Tibial nerve (tissue), 4 donors: ENCODE results near the gene CRISPLD2. TPM values are rescaled to one million over a fixed set of nuclear protein-coding genes. Genes with fewer than 3 reads are reported as not detected.

ENCODE experiments used
- DNase-seq, 2 donors: peaks; one replicate each; pipeline ENCODE4 v3.0.0-alpha.2; 2019; ENCODE audit warnings: low spot score in 2 of 2
- H3K27ac ChIP-seq, 4 donors: fragments of 200-600 bp; sonication (generic) in 3 of 4; one replicate each; pipeline ENCODE4 v1.5.1; 2017 to 2019; ENCODE audit warnings: mild to moderate bottlenecking in 1 of 4
- H3K27me3 ChIP-seq, 2 donors: fragments of 200-600 bp; sonication (generic) in 1 of 2; one replicate each; pipeline versions ENCODE4 v1.5.1 to v1.6.0; 2017 to 2019
- H3K36me3 ChIP-seq, 3 donors: fragments of 200-600 bp; sonication (generic); one replicate each; pipeline ENCODE4 v1.5.1; 2018 to 2019
- H3K4me1 ChIP-seq, 4 donors: fragments of 200-600 bp; sonication (generic) in 3 of 4; one replicate each; pipeline ENCODE4 v1.5.1; 2017 to 2019
- H3K4me3 ChIP-seq, 4 donors: fragments of 200-600 bp; sonication (generic) in 3 of 4; one replicate each; pipeline ENCODE4 v1.5.1; 2017 to 2019; ENCODE audit warnings: mild to moderate bottlenecking in 1 of 4, moderate library complexity in 1 of 4
- H3K9me3 ChIP-seq, 4 donors: fragments of 200-600 bp; sonication (generic) in 3 of 4; one replicate each; pipeline ENCODE4 v1.5.1; 2017 to 2019
- EP300 ChIP-seq, 2 donors: sonication (generic); formaldehyde crosslinking; IDR thresholded peaks; one replicate each; pipeline ENCODE4 v1.6.1; 2017; ENCODE audit warnings: antibody characterized with exemption in 2 of 2, mild to moderate bottlenecking in 1 of 2
- POLR2A ChIP-seq, 2 donors: fragments of 450-650 bp; IDR thresholded peaks; one replicate each; pipeline ENCODE4 v1.6.1; 2017; ENCODE audit warnings: antibody characterized with exemption in 2 of 2, mild to moderate bottlenecking in 2 of 2, moderate library complexity in 2 of 2
- WGBS, 2 donors: methylation state at CpG; one replicate each; pipeline ENCODE4 v1.1.5; 2018; 5-methylcytosine and 5-hydroxymethylcytosine counted together
- total RNA-seq, 4 donors: library from RNA; depleted of rRNA; stranded (reverse); fragments of >200 nt; gene quantifications; one replicate each; pipeline ENCODE4 v1.1.0, GENCODE V29; 2016
- TF ChIP-seq, protein P1 (sequence below), 5 experiments: fragments of 200-600 bp in 3 of 5; fragments of 450-650 bp in 2 of 5; sonication (generic) in 3 of 5; IDR thresholded peaks; one replicate each; pipeline ENCODE4 v1.5.1; 2016 to 2019; ENCODE audit warnings: antibody characterized with exemption in 5 of 5, mild to moderate bottlenecking in 3 of 5, moderate library complexity in 2 of 5

The CRISPLD2 gene
- total RNA-seq, 4 donors from 2014 or later, result 136 to 232 (median 207) TPM

DNA sequence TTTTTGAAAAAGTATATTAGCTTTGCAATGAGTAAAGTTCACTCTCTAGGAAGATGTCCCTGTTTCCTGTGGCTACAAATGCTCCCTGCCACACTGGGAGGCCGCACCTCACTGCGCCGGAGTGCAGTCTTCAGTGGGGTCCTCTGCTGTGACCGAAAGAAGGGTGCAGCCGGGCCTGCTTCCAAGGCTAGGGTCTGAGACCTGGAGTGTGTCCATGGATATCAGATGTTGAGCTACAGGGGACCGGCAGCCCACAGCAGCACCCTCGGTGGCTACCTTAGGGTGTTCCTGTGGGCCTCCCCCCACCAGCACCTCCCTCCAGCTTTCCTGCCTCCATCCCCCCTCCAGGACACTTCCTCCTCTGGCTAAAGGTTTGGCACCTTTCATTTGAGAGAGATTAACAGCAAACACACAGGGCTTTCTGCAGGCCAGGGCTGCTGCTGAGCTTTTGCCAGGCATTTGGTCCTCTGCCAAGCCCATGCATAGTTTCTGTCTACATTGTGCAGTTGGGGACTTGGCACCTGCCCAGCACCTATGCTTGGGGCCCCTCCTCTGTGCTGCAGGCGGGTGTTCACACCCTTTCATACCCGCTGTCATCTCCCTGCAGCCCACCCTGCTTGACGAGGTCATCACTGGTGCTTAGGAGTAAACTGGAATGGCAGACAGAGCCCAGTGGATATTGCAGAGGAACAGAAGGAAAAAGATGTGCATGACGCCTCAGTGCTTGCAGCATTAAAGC, 33.8 kb upstream of the CRISPLD2 start:
- 43 to 51% methylated on average over 11 of the region's 11 CpGs for WGBS, 2 donors

DNA sequence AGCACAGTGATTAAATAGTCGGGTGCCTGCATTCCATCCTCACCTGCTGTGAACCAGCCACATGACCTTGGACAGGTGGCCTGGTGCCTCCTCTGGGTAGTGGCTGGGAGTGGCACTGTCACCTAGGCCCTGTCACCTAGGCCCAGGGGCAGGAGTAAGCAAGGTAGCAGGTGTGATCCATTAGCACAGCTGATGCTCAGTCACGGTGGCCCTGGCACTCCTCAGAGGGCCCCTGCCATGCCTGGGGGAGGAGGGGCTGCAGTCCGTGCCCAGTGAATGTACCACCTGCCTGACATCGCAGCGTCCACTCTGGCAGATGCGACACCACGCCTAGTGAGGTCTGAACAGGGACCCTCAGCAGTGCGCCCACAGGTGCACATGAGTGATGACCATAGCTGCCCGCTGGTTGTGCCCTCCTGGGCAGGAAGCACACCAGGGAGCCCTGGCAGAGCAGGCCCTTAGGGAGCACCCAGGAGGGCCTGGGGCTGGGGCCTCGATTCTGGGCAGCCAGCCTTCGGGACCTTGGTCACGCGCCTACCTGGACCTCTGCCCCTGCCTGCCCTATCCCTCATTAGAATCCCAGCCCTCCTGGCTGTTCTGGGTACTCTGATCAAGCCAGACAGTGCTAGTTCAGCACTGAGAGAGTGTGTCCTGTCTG, 33.1 kb upstream of the CRISPLD2 start:
- DNase-seq, result no peak
- 76 to 88% methylated on average over 7 to 9 of the region's 13 CpGs for WGBS, 2 donors
- H3K27ac ChIP-seq, result no peak overlapping the region

More for the DNA sequence above, 33.8 kb upstream of the CRISPLD2 start:
- Histone ChIP-seq H3K27ac (no peak overlapping the region), H3K4me3 (no peak overlapping the region), H3K27me3 (no peaks in the 10 kb centered on the region), H3K36me3 (no peaks in the 10 kb centered on the region), H3K4me1 (peaks cover 0 to 20% (median 3%) of the 10 kb centered on the region in 4 donors), H3K9me3 (no peaks in the 10 kb centered on the region)
- no peak for DNase-seq
- no peak for TF ChIP-seq EP300 (IDR thresholded peaks at IDR 0.05)
- TF ChIP-seq POLR2A (IDR thresholded peaks at IDR 0.05), result no peak
- TF ChIP-seq, protein P1, sequence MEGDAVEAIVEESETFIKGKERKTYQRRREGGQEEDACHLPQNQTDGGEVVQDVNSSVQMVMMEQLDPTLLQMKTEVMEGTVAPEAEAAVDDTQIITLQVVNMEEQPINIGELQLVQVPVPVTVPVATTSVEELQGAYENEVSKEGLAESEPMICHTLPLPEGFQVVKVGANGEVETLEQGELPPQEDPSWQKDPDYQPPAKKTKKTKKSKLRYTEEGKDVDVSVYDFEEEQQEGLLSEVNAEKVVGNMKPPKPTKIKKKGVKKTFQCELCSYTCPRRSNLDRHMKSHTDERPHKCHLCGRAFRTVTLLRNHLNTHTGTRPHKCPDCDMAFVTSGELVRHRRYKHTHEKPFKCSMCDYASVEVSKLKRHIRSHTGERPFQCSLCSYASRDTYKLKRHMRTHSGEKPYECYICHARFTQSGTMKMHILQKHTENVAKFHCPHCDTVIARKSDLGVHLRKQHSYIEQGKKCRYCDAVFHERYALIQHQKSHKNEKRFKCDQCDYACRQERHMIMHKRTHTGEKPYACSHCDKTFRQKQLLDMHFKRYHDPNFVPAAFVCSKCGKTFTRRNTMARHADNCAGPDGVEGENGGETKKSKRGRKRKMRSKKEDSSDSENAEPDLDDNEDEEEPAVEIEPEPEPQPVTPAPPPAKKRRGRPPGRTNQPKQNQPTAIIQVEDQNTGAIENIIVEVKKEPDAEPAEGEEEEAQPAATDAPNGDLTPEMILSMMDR (IDR thresholded peaks at IDR 0.05), result no peak

DNA sequence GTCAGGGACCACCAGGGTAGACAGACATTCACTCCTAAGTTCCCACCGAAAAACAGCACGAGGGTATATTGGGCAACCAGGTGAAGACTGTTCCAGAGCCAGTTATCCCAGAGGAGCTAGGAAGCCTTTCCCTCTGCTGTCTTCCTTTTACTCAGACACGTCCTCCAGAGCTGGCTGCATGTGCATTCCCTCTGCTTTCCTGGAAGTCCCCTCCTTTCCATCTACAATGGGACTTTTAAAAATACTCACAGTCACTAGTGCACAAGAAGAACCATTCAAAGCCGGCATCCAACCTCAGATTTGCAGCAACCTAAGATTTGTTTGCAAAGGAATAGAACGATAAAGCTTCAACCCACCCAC, 32.5 kb upstream of the CRISPLD2 start:
- DNase-seq, result no peak
- no peak overlapping the region for H3K4me3 ChIP-seq
- H3K27ac ChIP-seq, result peak overlapping the region in 1 of 4 donors; percentile 31
- no peaks in the 10 kb centered on the region for H3K27me3 ChIP-seq
- H3K9me3 ChIP-seq, result no peaks in the 10 kb centered on the region
- no peak for TF ChIP-seq EP300 (IDR thresholded peaks at IDR 0.05)
- no peak for TF ChIP-seq POLR2A (IDR thresholded peaks at IDR 0.05)
- TF ChIP-seq, protein P1 (IDR thresholded peaks at IDR 0.05), result no peak
- WGBS, 2 donors, result 47 to 48% methylated on average over 5 of the region's 5 CpGs
- no peaks in the 10 kb centered on the region for H3K36me3 ChIP-seq
- H3K4me1 ChIP-seq, result peaks cover 0 to 15% (median 3%) of the 10 kb centered on the region in 4 donors

More for the DNA sequence above, 33.1 kb upstream of the CRISPLD2 start:
- peaks cover 0 to 15% (median 3%) of the 10 kb centered on the region in 4 donors for H3K4me1 ChIP-seq
- no peak overlapping the region for H3K4me3 ChIP-seq
- no peaks in the 10 kb centered on the region for H3K9me3 ChIP-seq
- TF ChIP-seq POLR2A (IDR thresholded peaks at IDR 0.05), result no peak
- TF ChIP-seq, protein P1 (IDR thresholded peaks at IDR 0.05), result no peak
- no peak for TF ChIP-seq EP300 (IDR thresholded peaks at IDR 0.05)
- H3K36me3 ChIP-seq, result no peaks in the 10 kb centered on the region
- no peaks in the 10 kb centered on the region for H3K27me3 ChIP-seq

DNA sequence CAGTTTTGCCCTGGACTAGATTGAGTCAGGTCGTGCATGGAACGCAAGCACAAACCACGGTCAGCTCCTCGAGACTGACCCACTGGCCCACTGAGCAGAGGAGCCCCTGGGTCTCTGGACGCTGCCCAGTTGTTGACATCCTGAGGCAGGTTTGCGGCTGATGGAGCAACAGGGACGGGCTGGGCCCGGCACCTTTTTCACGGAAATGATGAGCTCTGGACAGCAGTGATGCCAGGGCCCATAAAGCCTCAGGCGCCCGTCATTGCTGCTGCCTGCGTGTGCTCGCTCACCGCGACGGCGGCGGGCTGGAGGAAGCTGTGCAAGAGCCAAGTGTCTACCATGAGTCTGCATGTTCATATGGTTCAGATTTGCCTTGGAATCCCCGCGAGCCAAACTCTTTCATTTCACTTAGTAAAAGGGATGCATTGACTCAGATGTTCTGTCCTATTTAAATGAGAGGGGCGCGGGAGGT, 30.8 kb upstream of the CRISPLD2 start:
- WGBS, 2 donors, result 84 to 94% methylated on average over 21 of the region's 22 CpGs
- no peak for DNase-seq
- TF ChIP-seq, protein P1 (IDR thresholded peaks at IDR 0.05), result no peak
- TF ChIP-seq EP300 (IDR thresholded peaks at IDR 0.05) (no peak), POLR2A (IDR thresholded peaks at IDR 0.05) (no peak)
- Histone ChIP-seq H3K4me3 (no peak overlapping the region), H3K36me3 (no peaks in the 10 kb centered on the region), H3K9me3 (no peaks in the 10 kb centered on the region), H3K27ac (peak overlapping the region in 1 of 4 donors; percentile 8), H3K27me3 (no peaks in the 10 kb centered on the region), H3K4me1 (peaks cover 0 to 15% (median 3%) of the 10 kb centered on the region in 4 donors)

DNA sequence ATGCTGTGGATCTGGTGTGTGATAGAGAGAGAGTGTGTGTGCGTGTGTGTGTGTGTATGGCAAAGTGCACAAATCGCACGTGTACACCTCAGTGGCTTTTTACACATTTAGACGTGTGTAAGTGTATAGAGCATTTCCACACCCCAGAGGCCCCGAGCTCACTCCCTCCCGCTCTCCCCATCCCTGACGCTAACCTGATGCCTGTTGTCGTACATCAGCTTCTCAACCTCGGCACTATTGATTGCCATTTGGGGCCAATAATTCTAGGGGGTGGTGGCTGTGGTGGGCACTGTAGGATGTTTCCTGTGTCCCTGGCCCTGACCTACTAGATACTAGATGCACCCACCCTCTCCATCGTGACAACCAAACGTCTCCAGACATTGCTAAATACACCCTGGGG, 30.4 kb upstream of the CRISPLD2 start:
- DNase-seq, result no peak
- WGBS, 2 donors, result 82 to 87% methylated on average over 11 of the region's 11 CpGs
- no peaks in the 10 kb centered on the region for H3K36me3 ChIP-seq

More for the DNA sequence above, 30.4 kb upstream of the CRISPLD2 start:
- Histone ChIP-seq H3K4me3 (no peak overlapping the region), H3K4me1 (peaks cover 0 to 16% (median 3%) of the 10 kb centered on the region in 4 donors), H3K27ac (no peak overlapping the region), H3K9me3 (no peaks in the 10 kb centered on the region), H3K27me3 (no peaks in the 10 kb centered on the region)
- TF ChIP-seq, protein P1 (IDR thresholded peaks at IDR 0.05), result no peak
- TF ChIP-seq POLR2A (IDR thresholded peaks at IDR 0.05) (no peak), EP300 (IDR thresholded peaks at IDR 0.05) (no peak)
